HG03342 (cell line): ENCODE data around the gene PTGIR.

Source experiments
- ATAC-seq: cut with Tn5 transposase; IDR thresholded peaks from one replicate; pipeline ENCODE4 v1.9.1; 2021; ENCODE audit warnings: mild to moderate bottlenecking, moderate library complexity; ENCODE audit not compliant: unreplicated experiment

PTGIR gene, protein sequence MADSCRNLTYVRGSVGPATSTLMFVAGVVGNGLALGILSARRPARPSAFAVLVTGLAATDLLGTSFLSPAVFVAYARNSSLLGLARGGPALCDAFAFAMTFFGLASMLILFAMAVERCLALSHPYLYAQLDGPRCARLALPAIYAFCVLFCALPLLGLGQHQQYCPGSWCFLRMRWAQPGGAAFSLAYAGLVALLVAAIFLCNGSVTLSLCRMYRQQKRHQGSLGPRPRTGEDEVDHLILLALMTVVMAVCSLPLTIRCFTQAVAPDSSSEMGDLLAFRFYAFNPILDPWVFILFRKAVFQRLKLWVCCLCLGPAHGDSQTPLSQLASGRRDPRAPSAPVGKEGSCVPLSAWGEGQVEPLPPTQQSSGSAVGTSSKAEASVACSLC

DNA sequence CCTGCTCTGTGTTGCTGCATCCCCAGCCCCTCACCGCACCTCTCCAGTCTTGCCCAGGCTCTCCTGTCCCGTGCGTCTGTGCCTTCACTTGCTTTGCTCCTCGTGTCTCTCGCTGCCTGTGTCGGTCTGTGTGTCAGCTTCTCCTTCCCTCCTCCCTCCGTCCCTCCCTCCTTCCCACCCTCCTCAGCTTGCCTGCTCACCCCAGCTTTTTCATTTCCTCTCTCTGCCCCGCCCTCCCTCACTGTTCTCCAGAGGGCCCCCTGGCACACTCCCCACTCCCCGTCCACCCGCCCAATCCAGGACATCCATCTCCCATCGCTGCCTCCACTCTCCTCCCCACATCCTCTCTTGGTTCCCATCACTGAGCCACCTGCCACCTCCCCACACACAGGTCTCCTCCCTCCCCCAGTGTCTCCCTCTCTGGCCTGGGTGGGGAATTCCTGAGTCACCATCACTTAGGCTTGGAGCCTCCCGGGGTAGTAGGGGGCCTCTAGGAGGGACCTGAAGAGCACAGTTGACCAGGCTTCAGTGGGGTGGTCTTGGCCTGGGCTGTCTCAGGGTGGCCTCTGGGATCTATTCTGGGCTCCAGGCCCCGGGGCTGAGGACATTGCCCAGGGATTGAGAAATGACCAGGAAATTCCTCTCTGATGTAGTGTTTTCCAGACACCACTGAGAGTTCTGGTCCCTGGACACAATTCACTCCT is at the start of gene PTGIR:
TSS of gene PTGIR (minus strand) at position 132 of the 704 bp plus-strand sequence. CDS start 864 bp downstream, outside the sequence.
- no peak for ATAC-seq

DNA sequence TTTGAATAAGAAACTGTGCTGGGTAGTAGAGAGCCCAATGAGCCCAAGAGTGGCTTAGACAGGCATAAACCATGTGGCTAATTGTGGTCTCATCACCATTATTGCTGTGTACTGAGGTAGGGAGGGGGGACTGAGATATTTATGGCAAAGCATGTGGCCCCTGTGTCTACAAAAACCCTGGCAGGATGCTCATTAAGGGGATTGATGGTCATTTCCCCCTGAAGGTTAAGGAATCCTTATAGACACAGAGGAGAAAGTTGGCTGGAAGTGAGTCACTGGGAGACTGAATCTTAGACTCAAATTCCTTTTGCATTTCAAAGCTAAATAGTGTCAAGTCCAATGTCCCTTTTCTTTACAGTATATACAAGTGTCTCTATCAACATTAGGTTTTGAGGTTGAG is 45.9 kb upstream of the PTGIR start:
- ATAC-seq = no peak

DNA sequence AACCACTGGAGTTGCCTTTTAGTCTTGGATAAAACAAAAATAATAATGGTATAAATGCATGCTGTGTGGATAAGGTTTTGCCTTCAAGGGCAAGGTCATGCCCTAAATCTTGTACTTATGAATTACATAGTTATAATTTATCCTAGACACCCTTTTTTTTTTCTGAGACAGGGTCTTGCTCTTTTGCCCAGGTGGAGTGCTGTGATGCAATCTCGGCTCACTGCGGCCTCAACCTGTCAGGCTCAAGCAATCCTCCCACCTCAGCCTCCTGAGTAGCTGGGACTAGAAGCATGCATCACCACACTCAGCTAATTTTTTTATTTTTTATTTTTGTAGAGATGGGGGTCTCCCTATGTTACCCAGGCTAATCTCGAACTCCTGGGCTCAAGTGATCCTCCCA is 43.8 kb upstream of the PTGIR start:
- ATAC-seq = no peak

DNA sequence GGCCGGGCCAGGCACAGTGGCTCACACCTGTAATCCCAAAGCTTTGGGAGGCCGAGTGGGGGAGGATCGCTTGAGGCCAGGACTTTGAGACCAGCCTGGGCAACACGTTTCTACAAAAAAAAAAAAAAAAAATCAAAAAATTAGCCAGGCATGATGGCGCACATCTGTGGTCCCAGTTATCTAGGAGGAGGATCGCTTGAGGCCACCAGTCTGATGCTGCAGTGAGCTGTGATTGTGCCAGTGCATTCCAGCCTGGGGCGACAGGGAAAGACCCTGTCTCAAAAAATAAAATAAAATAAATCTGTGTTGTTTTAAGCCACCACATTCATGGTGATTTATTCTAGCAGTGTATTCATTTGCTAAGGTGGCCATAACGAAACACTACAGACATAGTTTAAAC is 40.2 kb upstream of the PTGIR start:
- no peak for ATAC-seq

DNA sequence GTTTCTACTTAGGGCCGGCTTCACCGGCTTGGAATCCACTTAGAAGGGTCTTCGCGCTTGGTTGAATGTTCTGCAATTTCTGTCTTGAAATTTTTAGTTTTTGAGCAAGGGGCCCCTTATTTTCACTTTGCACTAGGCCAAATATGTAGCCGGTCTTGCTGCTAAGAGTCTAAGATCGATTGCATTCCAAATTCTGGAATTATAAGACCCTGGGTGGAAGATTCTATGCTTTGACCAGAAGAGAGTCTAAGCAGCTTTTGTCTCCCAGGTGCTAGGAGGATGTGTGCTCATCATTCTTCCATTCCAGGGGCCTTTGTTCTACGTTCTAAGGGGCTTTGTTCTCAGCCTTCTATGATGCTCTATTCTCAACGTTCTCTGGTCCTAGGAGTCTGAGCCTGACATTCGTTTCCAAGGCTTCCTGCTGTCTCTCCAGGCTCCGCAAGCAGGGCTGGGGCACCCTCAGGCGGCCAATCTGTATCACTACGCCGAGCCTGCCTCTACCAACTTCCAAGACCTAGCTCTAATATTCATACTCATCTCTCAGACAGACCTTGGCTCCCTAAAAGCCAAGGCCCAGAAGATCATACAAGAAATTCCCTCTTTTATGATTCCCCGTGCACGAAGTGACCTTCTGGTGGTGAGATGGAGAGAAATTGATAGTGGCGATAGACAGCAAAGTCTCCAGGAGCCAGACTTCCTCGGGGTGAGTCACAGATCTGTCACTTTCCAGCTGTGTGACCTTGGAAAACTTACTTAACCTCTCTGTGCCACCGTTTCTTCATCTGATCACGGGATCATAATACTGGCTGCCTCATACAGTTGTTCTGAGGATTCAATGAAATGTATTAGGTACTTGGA is 37.1 kb upstream of the PTGIR start:
- no peak for ATAC-seq

DNA sequence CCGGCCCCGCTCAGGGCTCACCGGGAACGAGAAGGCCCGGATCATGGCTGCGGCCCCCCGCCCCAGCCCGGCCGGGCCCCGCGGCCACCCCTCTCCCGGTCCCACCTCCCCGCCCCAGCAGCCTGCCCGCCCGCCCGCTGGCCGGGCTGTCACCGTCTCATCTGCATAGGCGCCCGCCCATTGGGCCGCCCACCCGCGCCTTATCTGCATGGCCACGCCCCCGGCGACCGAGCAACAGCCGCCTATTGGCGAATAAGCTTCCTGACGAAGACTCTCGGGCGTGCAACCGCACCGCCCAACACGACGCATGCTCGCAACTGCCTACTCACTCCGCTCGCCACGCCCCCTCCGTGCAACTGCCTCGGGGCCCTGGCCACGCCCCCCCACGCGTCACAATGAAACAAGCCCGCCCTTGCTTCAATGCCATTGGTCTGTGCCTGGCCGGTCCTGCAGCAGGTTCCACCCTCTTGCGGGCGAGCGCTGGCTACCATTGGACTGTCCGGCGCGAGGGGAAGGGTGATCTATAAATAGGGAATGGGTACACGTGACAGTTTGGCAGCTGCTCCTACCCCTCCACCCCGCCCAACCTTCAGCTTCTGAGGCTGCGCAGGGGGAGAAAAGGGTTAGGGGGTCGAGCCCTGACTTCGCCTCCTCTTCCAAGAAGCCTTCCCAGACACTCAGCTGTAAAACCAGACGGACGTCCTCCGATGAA is 36.3 kb upstream of the PTGIR start, which contains the start of gene DACT3:
TSS of gene DACT3 (minus strand) at position 163 of the 712 bp plus-strand sequence. CDS start at position 45, 118 bp downstream.
- peak; percentile 90 for ATAC-seq

DNA sequence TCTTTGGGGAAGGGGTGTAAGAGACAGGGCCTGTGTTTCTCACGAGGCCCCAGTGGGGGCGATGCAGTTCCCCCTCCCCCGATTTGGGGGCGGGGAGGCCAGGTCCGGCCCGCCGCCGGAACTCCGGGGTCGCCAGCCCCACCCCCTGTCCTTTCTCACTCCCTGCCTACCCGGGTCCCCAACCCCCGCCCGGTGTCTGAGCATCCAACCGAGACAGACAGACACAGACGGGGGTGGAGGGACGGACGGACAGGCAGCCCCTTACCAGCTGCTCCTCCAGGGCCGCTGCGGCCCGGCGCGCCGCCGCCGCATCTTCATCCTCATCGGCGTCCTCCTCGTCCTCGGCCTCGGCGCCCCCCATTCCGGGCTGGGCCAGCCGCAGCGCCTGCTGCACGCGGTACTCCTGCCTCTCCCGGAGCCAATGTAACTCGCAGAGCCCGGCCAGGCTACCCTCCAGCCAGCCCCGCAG is 35.7 kb upstream of the PTGIR start:
- no peak for ATAC-seq

DNA sequence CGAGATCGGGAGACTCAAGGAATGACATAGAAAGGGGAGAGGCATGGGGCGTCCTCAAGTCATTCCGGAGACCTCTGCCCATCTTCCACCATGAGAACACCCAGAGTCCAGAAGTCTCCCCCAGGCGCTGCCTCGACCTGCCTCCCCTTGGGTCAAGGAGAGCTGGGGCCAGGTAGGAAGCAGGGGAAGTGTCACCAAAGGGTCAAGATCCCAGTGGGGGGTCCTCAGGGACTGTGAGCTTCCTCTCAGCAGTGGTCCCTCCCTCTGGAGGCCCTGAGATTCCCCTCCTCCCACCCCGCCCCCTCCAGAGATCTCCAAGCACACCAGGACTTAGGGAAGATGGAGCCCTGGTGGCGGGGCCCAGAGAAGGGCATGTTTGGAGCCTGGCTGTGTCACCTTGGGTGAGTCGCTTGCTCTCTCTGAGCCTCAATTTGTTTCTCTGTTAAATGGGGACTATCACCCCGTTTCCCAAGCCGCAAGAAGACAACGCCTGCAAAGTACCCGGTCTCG is 35.2 kb upstream of the PTGIR start:
- no peak for ATAC-seq

DNA sequence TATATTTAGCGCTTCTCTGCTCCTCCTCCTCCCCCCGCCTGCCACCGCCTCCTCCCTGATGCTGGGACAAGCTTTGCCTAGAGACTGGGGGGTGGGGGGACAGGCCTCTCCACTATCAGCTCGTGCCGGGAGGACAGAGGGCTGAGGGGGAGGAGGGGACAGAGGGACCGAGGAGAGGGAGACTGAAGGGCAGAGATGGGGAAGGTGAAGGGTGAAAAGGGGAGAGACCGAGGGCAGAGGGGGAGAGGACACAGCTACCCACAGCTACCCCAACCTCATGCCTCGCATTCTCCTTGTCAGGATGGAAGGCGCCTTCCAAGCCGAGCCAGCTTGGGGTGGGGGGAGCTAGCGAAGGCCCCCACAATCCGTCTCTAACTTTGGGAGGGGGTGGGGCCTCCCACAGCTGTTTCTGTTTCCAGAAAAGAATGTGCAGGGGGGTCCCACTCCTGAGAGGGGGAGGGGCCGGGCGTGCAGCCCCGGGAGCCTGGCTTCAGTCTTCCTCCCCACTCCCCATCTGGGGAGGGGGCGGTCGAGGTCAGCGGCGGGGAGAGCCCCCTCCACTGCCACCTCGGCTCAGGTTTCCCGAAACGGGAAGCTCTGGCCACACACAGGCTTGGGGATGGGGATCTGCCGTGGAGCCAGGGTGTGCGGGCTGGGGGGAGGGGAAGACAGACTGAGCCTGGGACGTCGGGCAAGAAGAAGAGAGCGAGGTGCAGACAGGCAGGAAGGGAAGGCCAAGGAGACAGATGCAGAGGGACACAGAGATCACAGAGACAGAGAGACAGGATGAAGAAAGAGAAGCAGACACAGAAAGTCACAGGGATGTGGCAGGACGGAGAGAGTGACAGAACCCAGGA is 34.5 kb upstream of the PTGIR start:
- ATAC-seq = no peak

DNA sequence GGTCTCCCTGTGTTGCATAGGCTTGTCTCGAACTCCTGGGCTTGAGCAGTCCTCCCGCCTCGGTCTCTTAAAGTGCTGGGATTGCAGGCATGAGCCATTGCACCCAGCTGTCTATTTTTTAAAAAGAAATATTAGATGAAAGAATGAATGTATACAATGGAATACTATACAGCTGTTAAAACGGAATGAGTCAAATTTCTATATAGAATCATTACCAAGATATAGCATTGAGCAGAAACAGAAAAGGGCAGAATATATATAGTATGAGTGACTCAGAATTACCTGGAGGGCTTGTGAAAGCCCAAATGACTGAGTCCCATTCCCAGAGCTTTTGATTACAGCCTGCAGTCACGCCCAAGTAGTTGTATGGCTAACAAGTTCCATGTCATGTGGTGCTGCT is 31.7 kb upstream of the PTGIR start:
- ATAC-seq = no peak

DNA sequence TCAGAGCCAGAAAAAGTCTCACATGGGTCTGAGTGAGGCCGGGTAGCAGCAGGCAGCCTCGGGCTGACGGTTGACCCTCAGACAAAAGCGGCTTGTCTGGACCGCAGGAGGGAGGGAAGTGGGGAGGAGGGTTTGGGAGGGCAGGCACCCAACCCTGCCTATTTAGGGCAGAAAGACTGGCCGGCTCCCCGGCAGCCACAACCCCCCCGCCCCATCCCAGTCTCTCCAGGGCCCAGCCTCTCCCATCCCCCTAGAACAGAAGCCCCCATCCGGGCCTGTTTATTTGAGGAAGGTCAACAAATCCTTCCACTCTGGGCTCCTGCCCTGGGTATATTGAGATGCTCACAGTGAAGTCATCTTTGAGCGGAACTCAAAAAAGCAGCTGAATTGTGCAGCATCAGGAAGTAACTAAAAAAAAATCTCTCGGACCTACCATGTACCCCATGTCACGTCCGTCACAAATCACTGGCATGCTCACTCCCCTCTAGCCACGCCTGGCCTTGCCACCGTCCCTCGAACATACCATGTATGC is 29.8 kb upstream of the PTGIR start:
- ATAC-seq = no peak

DNA sequence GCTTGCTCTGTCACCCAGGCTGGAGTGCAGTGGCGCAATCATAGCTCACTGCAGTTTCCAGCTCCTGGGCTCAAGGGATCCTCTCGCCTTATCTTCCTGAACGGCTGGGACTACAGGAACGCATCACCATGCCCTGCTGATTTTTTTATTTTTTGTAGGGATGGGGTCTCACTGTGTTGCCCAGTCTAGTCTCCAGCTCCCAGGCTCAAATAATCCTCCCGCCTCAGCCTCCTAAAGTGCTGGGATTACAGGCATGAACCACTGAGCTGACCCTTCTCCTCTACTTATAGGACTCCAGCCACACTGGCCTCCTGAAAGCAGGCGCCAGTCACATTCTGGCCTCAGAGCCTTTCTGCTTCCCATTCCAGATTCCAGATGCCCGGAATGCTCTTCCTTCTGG is 25.6 kb upstream of the PTGIR start:
- no peak for ATAC-seq

DNA sequence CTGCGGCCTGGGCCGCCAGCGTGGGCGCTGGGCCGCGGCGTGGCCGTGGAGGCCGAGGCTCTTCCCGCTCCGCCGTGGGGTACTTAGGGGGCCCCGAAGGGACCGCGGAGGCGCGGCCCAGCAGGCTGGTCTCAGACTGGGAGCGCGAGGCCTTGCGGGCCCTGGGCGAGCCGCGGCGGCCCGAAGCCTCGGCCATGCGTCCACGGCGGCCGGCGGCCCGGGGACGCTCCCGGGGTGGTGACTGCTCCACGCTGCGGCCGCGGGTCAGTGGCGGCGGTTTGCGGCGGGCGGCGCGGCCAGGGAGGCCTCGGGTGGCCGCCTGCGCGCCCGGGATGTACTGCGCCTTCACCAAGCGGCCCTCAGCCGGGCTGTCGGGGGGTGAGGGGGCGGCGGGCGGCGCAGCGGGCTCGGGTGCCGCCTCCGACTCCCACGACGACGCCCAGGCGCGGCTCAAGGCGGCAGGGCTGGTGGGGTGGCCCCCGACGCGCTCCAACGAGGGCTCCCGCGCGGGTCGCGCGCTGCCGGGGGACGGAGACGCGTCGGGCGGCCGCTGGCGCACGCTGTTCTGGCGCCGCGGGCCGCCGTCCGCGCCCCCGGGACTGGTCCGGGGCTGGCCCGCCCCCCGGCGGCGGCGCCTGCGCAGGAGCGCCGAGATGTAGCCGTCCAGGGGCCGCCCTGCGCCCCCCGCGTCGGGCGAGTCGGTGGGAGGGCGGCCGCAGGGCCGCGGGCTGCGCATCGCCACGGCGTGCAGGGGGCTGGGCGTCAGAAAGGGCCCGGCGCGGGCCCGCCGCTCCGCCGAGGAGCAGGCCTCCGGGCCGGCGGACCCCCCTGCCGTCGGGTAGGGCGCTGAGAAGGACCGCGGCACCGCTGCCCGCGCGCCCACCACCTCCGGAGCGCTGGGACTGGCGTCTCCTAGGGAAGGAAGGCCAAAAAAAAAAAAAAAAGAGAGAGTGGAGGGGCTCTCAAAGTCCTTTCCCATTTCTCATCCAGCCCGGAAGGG is 24.4 kb upstream of the PTGIR start:
- no peak for ATAC-seq

DNA sequence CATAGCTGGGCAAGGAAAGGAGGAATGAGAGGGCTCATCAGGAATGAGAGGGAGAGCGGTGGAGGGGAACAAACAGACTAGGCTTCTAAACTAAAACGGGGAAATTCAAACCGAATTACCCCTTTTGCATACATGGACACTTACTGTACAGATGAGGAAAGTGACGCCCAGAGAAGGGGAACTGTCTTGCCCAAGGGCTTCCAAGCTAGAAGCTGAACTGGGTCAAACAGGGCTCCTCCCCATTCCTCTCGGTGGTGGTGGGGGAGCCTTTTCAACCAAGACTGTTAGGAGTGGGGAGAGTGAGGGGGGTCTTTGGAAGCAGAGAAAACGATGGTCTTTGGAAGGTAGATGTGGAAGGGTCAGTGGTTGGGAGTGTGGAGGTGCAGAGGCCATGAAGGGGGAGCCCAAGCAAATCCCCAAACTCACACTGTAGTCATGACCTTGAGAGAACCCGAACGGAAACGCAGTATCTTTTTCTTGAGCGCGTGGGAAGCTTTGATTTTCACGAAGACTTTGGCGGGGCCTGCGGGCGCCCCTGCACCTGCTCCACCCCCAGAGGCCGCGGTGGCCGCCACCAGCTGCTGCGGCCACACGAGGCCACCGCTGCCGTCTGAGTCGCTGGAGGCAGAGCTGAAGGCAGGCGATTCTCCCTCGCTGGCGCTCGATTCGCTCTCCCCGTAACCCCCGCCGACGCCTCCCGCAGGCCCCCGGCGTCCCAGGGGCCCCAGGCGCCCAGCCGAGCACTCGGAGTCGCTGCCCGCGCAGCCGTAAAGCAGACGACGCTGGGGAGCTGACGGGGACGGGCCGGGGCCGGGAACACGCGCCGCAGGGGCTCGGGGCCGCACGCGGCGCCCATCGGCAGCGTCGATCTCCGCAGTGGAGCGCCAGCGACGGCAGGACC is 23.4 kb upstream of the PTGIR start:
- ATAC-seq = no peak

DNA sequence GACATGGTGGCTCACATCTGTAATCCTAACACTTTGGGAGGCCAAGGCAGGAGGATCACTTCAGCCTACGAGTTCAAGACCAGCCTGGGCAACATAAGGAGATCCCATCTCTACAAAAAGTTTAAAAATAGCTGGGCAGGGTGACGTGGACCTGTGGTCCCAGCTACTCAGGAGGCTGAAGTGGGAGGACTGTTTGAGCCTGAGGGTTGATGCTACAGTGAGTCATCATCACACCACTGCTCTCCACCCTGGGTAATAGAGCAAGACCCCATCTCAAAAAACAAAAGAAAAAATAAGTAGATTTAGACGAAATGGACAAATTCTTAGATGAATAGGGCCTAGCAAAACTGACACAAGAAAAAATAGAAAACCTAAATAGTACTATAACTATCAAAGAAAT is 21.5 kb upstream of the PTGIR start:
- ATAC-seq = no peak

DNA sequence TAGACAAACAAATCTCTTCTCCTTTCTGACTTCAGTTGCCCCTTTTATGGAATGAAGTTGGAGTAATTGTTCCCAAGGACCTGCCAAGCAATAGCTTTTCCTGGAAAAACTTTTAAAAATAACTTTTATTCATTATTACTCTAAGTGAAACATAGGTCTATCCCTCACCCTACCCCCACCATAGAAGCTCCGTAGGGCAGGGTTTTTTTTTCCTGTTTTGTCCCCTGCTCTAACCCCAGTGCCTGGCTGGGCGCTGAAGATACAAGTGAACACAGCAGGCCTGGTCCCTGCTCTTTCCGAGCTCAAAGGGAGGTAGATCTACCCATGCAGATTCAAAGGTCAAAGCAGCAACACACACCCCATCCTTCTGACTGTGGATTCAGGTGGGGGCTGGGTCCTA is 19.8 kb upstream of the PTGIR start:
- no peak for ATAC-seq

DNA sequence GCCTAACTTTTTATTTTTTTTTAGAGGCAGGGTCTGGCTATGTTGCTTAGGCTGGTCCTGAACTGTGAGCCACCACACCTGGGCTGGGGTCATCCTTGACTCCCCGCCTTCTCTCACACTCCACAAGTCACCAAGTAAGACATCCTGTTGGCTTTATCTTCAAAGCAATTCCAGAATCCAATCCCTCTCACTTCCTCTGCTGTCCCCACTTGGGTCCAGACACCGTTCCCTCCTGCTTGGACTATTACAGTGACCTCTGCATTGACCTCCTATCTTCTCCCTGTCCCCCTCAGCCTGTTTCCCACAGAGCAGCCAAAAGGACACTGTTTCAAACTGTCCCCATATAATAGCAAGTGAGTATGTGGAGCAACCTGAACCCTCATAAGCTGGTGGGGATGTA is 15.8 kb upstream of the PTGIR start:
- ATAC-seq = no peak
